PFSK-1 (cell line): ENCODE results near the gene FGF11.

Experiments
- POLR2AphosphoS5 ChIP-seq: IDR thresholded peaks from 2 replicates; pipeline ENCODE4 v1.6.1; 2012; ENCODE audit warnings: low read depth, mild to moderate bottlenecking, control low read depth, low read length, moderate library complexity
- REST ChIP-seq, 2 experiments: IDR thresholded peaks; 2 replicates each; pipeline versions ENCODE4 v1.6.1 to v1.8.0; 2011 to 2012; ENCODE audit warnings: low read depth in 2 of 2, low read length in 2 of 2, control low read depth in 1 of 2, inconsistent platforms in 1 of 2, mild to moderate bottlenecking in 1 of 2, moderate library complexity in 1 of 2; ENCODE audit not compliant: insufficient read depth in 1 of 2
- SIN3A ChIP-seq: IDR thresholded peaks from 2 replicates; pipeline ENCODE4 v1.6.1; 2012; ENCODE audit warnings: mild to moderate bottlenecking, low read length, moderate library complexity, borderline replicate concordance; ENCODE audit not compliant: insufficient read depth
- TAF1 ChIP-seq: IDR thresholded peaks from 2 replicates; pipeline ENCODE4 v1.6.1; 2012; ENCODE audit warnings: low read length, control low read depth, borderline replicate concordance; ENCODE audit not compliant: insufficient read depth

GRCh38 chr17:7437369-7437863 is 1.9 kb upstream of the FGF11 start:
- TF ChIP-seq SIN3A = no peak
- no peak for TF ChIP-seq POLR2AphosphoS5
- no peak for TF ChIP-seq REST (IDR thresholded peaks at IDR 0.05; ENCODE audit: insufficient read depth in 1 of 2, low read depth in 2 of 2, low read length in 2 of 2)
- no peak for TF ChIP-seq TAF1
